CD4-positive, alpha-beta memory T cell (primary cell): ENCODE data around the gene GOLPH3. TPM values are rescaled to one million over a fixed set of nuclear protein-coding genes. Genes with fewer than 3 reads are reported as not detected.

Experiments used
- polyA plus RNA-seq, 2 donors: library from polyadenylated mRNA; unstranded; fragments of 300-500 nt; fragmentation: Illumina TruSeq; gene quantifications; one replicate each; pipeline ENCODE4 v1.2.3, GENCODE V29; 2021
- total RNA-seq, 2 experiments: library from RNA; stranded (reverse); gene quantifications; one replicate each; pipeline ENCODE4 v1.2.3, GENCODE V29; 2021

Gene GOLPH3
- total and polyA plus RNA-seq, 4 experiments from 2014 or later = 67.4 to 107 (median 86.2) TPM

Other genes with a start within 250 kb of the GOLPH3 start
- 10 to 100 TPM; 26.3 to 26.4 TPM for gene MTMR12, start 138.6 kb upstream of the GOLPH3 start, total RNA-seq
- gene MTMR12, start 138.6 kb upstream of the GOLPH3 start, polyA plus RNA-seq = 10 to 100 TPM; 11.6 to 18.0 TPM